ENCODE measurements around the gene RPL36AL. TPM values are rescaled to one million over a fixed set of nuclear protein-coding genes. Genes with fewer than 3 reads are reported as not detected.

The RPL36AL gene
- total and polyA plus RNA-seq, 2 experiments from 2014 or later = 92.5 to 253 TPM

- 92% methylated on average over 6 of the region's 6 CpGs for WGBS, 2 experiments (ENCODE audit: low coverage in 1 of 2, low lambda C conversion rate in 2 of 2, missing lambda C conversion rate in 2 of 2)
- in situ Hi-C loops (cut with MboI) = no loop called here
- TF ChIP-seq EZH2phosphoT487 (IDR thresholded peaks at IDR 0.05; ENCODE audit: insufficient read depth, low read depth) (no peak), EZH2 (IDR thresholded peaks at IDR 0.05; ENCODE audit: insufficient read depth, poor library complexity, severe bottlenecking) (no peak)
- H3K4me1 ChIP-seq (ENCODE audit: insufficient read depth) = peaks cover 24% of the 10 kb centered on the region
- no peak overlapping the region for H3K4me2 ChIP-seq (ENCODE audit: unreplicated experiment)
- H3K4me3 ChIP-seq = no peak overlapping the region
- H3K9ac ChIP-seq = no peak overlapping the region
- peaks cover 18% of the 10 kb centered on the region for H3K36me3 ChIP-seq (ENCODE audit: low read depth)
- no peak overlapping the region for H3K27ac ChIP-seq
- H4K20me1 ChIP-seq (ENCODE audit: insufficient read depth) = no peaks in the 10 kb centered on the region
- no peak overlapping the region for H2AFZ ChIP-seq
- no peak for DNase-seq
- no peaks in the 10 kb centered on the region for H3K27me3 ChIP-seq (replicated peaks; ENCODE audit: insufficient read depth)
- H3K9me2 ChIP-seq (ENCODE audit: insufficient read depth) = no peaks in the 10 kb centered on the region
- peaks cover 57% of the 10 kb centered on the region for H3K79me2 ChIP-seq (ENCODE audit: insufficient read depth)
- no peaks in the 10 kb centered on the region for H3K9me3 ChIP-seq (ENCODE audit: low read depth)
- H3F3A ChIP-seq (ENCODE audit: insufficient read depth) = peaks cover 51% of the 10 kb centered on the region
Observed at GRCh38 chr14:49615776-49616175, 4.7 kb downstream of the RPL36AL start.

- Histone ChIP-seq H3K9me3 (ENCODE audit: low read depth) (no peaks in the 10 kb centered on the region), H3K4me1 (ENCODE audit: insufficient read depth) (peaks cover 24% of the 10 kb centered on the region), H4K20me1 (ENCODE audit: insufficient read depth) (no peaks in the 10 kb centered on the region), H2AFZ (no peak overlapping the region), H3F3A (ENCODE audit: insufficient read depth) (peaks cover 44% of the 10 kb centered on the region), H3K27me3 (replicated peaks; ENCODE audit: insufficient read depth) (no peaks in the 10 kb centered on the region), H3K36me3 (ENCODE audit: low read depth) (peaks cover 17% of the 10 kb centered on the region), H3K79me2 (ENCODE audit: insufficient read depth) (peaks cover 56% of the 10 kb centered on the region), H3K4me3 (no peak overlapping the region), H3K9me2 (ENCODE audit: insufficient read depth) (no peaks in the 10 kb centered on the region), H3K9ac (no peak overlapping the region), H3K4me2 (ENCODE audit: unreplicated experiment) (no peak overlapping the region), H3K27ac (no peak overlapping the region)
- 61 to 65% methylated on average over 2 of the region's 2 CpGs for WGBS, 2 experiments (ENCODE audit: low coverage in 1 of 2, low lambda C conversion rate in 2 of 2, missing lambda C conversion rate in 2 of 2)
- DNase-seq = no peak
- TF ChIP-seq EZH2phosphoT487 (IDR thresholded peaks at IDR 0.05; ENCODE audit: insufficient read depth, low read depth) (no peak), EZH2 (IDR thresholded peaks at IDR 0.05; ENCODE audit: insufficient read depth, poor library complexity, severe bottlenecking) (no peak)
- in situ Hi-C loops (cut with MboI) = no loop called here
Observed at GRCh38 chr14:49614196-49614595, 6.2 kb downstream of the RPL36AL start.

- H3K4me2 ChIP-seq (ENCODE audit: unreplicated experiment) = no peak overlapping the region
- H3K4me1 ChIP-seq (ENCODE audit: insufficient read depth) = peaks cover 13% of the 10 kb centered on the region
- no peaks in the 10 kb centered on the region for H3K27me3 ChIP-seq (replicated peaks; ENCODE audit: insufficient read depth)
- H3K9ac ChIP-seq = no peak overlapping the region
- no peaks in the 10 kb centered on the region for H3K9me2 ChIP-seq (ENCODE audit: insufficient read depth)
- no peak overlapping the region for H3K27ac ChIP-seq
- WGBS, 2 experiments (ENCODE audit: low coverage in 1 of 2, low lambda C conversion rate in 2 of 2, missing lambda C conversion rate in 2 of 2) = 97 to 98% methylated on average over 8 of the region's 8 CpGs
- H3F3A ChIP-seq (ENCODE audit: insufficient read depth) = peaks cover 28% of the 10 kb centered on the region
- H4K20me1 ChIP-seq (ENCODE audit: insufficient read depth) = no peaks in the 10 kb centered on the region
- H2AFZ ChIP-seq = no peak overlapping the region
- no peak for DNase-seq
- no peaks in the 10 kb centered on the region for H3K9me3 ChIP-seq (ENCODE audit: low read depth)
- peaks cover 41% of the 10 kb centered on the region for H3K79me2 ChIP-seq (ENCODE audit: insufficient read depth)
- TF ChIP-seq EZH2 (IDR thresholded peaks at IDR 0.05; ENCODE audit: insufficient read depth, poor library complexity, severe bottlenecking) (no peak), EZH2phosphoT487 (IDR thresholded peaks at IDR 0.05; ENCODE audit: insufficient read depth, low read depth) (no peak)
- peaks cover 3% of the 10 kb centered on the region; the same call in 1 of the 2 replicates for H3K36me3 ChIP-seq (ENCODE audit: low read depth)
- in situ Hi-C loops (cut with MboI) = no loop called here
- H3K4me3 ChIP-seq = no peak overlapping the region
Observed at GRCh38 chr14:49612671-49613070, 7.8 kb downstream of the RPL36AL start.

GRCh38 chr14:49612251-49612650 is 8.2 kb downstream of the RPL36AL start:
- H3K36me3 ChIP-seq (ENCODE audit: low read depth) = peaks cover 7% of the 10 kb centered on the region; the same call in 1 of the 2 replicates
- TF ChIP-seq EZH2phosphoT487 (IDR thresholded peaks at IDR 0.05; ENCODE audit: insufficient read depth, low read depth) (no peak), EZH2 (IDR thresholded peaks at IDR 0.05; ENCODE audit: insufficient read depth, poor library complexity, severe bottlenecking) (no peak)
- in situ Hi-C loops (cut with MboI) = no loop called here
- no peak for DNase-seq
- no peak overlapping the region for H3K4me2 ChIP-seq (ENCODE audit: unreplicated experiment)
- no peaks in the 10 kb centered on the region for H4K20me1 ChIP-seq (ENCODE audit: insufficient read depth)
- H3K27ac ChIP-seq = no peak overlapping the region
- H3K4me1 ChIP-seq (ENCODE audit: insufficient read depth) = peaks cover 9% of the 10 kb centered on the region
- H3K79me2 ChIP-seq (ENCODE audit: insufficient read depth) = peaks cover 39% of the 10 kb centered on the region
- no peak overlapping the region for H3K9ac ChIP-seq
- no peak overlapping the region for H2AFZ ChIP-seq
- H3F3A ChIP-seq (ENCODE audit: insufficient read depth) = peaks cover 25% of the 10 kb centered on the region
- no peaks in the 10 kb centered on the region for H3K9me2 ChIP-seq (ENCODE audit: insufficient read depth)
- WGBS, 2 experiments (ENCODE audit: low coverage in 1 of 2, low lambda C conversion rate in 2 of 2, missing lambda C conversion rate in 2 of 2) = 93 to 97% methylated on average over 4 of the region's 4 CpGs
- H3K9me3 ChIP-seq (ENCODE audit: low read depth) = no peaks in the 10 kb centered on the region
- no peak overlapping the region for H3K4me3 ChIP-seq
- no peaks in the 10 kb centered on the region for H3K27me3 ChIP-seq (replicated peaks; ENCODE audit: insufficient read depth)

GRCh38 chr14:49607583-49607982 is 12.8 kb downstream of the RPL36AL start:
- Histone ChIP-seq H3K4me1 (ENCODE audit: insufficient read depth) (no peaks in the 10 kb centered on the region), H3K27ac (no peak overlapping the region), H3K27me3 (replicated peaks; ENCODE audit: insufficient read depth) (no peaks in the 10 kb centered on the region), H4K20me1 (ENCODE audit: insufficient read depth) (no peaks in the 10 kb centered on the region), H3K4me2 (ENCODE audit: unreplicated experiment) (no peak overlapping the region), H2AFZ (no peak overlapping the region), H3K4me3 (no peak overlapping the region), H3K9me2 (ENCODE audit: insufficient read depth) (no peaks in the 10 kb centered on the region), H3K36me3 (ENCODE audit: low read depth) (peaks cover 11% of the 10 kb centered on the region), H3F3A (ENCODE audit: insufficient read depth) (0 out of 2 replicates have a peak, but pooled peaks cover 4% of the 10 kb centered on the region), H3K9me3 (ENCODE audit: low read depth) (no peaks in the 10 kb centered on the region), H3K9ac (no peak overlapping the region), H3K79me2 (ENCODE audit: insufficient read depth) (peaks cover 32% of the 10 kb centered on the region)
- 97 to 98% methylated on average over 6 of the region's 6 CpGs for WGBS, 2 experiments (ENCODE audit: low coverage in 1 of 2, low lambda C conversion rate in 2 of 2, missing lambda C conversion rate in 2 of 2)
- DNase-seq = no peak
- in situ Hi-C loops (cut with MboI) = no loop called here
- TF ChIP-seq EZH2phosphoT487 (IDR thresholded peaks at IDR 0.05; ENCODE audit: insufficient read depth, low read depth) (no peak), EZH2 (IDR thresholded peaks at IDR 0.05; ENCODE audit: insufficient read depth, poor library complexity, severe bottlenecking) (no peak)

All from GM23248 (cell line).